ENCODE data around the gene IL1RAPL1.
"Not testable (repeated sequence)": the region's sequence is repeated elsewhere in the genome, so short reads cannot be mapped to it uniquely, and the experiment has no call there.

The IL1RAPL1 gene

DNA sequence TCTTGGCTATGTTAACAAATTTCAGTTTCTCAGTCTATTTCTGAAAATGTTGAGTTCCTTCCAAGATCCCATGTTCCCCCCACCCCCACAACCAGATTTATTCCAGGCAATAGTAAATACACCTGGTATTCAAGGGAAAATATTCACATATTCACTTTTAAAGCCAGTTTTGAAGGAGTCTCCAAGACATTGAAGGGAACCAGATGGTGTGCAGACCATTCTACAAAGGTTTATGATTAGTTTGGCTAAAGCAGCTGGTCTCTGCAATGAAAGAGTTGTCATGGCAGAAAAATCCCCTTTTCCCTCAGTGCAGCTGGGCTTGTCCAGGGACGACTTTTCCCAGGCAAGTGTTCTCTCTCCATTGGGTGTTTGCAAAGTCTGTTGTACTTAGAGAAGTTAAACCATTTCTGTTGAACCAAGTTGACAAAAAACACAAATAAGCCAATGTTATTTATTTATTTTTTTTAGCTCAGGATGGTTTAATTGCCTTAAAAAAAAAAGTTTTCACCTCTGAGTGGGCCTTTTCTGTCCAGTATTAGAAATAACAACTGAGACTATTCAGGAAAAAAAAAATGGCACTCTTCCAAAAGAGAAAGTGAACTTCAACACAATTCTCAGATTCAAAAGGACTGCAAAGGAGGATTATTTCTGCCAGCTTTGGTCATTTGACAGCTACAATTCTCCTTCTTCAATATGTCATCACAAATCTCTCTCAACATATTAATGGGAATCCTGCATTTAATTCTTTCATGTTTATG lies 410.6 kb downstream of the IL1RAPL1 start:
- no peak for DNase-seq

GRCh38 chrX:28998609-28999135 lies 411.4 kb downstream of the IL1RAPL1 start:
- DNase-seq = no peak

GRCh38 chrX:29012867-29013266 lies 425.6 kb downstream of the IL1RAPL1 start:
- no peak for DNase-seq

DNA sequence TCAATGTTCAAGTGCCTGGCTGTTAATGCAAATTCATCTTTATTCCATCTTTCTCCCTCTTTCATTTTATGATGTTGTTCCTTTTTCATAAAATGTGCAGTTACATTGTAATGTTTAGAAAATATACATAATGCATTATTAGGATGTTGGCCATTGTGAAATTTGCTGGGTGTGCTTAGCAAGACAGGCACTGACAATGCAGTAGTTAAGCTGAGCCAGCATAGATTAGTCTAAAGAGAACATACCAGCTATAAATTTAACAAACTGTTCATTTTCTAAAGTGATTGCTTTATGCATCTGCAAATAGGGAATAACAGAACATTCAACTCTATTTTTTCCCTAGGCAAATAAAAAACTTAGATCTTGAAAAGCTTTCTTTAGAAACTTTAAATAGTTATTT lies 436.0 kb downstream of the IL1RAPL1 start:
- no peak for DNase-seq

GRCh38 chrX:29024871-29025270 lies 437.6 kb downstream of the IL1RAPL1 start:
- no peak for DNase-seq

- DNase-seq = no peak
Observed at GRCh38 chrX:29039501-29039900, 452.3 kb downstream of the IL1RAPL1 start.

GRCh38 chrX:29040160-29040559 lies 452.9 kb downstream of the IL1RAPL1 start:
- DNase-seq = no peak

- DNase-seq = no peak
Observed at GRCh38 chrX:29042341-29042740, 455.1 kb downstream of the IL1RAPL1 start.

- no peak for DNase-seq
Observed at GRCh38 chrX:29043746-29044145, 456.5 kb downstream of the IL1RAPL1 start.

DNA sequence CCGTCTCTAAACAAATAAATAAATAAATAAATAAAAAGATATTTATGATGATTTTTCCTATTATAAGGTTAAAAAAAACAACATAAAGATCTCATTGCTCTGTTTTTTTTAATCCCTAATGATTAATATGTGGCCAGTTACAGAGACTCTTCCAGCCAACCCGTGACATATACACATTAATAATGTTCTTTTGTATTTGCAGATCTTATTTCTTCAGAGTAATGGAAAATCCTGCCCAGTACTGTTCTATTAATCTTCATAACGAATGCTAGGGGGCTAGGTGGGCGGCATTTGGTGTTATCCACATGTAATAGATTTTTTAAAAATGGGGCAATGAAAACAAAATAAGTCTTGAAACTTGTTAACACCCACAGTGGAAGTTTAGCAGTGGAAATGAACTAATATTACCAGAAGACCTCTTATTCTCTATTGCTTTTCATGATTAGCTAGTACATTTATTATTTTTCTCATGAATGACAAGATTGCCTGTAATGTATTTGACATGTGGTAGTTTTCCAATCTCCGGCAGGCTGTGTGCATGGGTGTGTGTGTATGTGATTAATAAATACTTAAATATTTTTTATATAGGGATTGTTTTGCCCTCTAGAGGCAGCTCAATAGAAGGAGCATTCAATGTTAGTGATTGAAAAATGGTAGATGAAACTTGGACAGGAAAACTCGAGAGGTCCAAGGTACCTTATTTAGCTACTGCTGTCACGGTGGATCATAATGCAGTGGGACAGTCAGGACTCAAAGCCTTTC lies 457.4 kb downstream of the IL1RAPL1 start:
- no peak for DNase-seq

- DNase-seq = no peak
Observed at GRCh38 chrX:29065477-29065876, 478.2 kb downstream of the IL1RAPL1 start.

- no peak for DNase-seq
Observed at GRCh38 chrX:29066516-29066915, 479.3 kb downstream of the IL1RAPL1 start.

- DNase-seq = no peak
Observed at GRCh38 chrX:29067351-29067750, 480.1 kb downstream of the IL1RAPL1 start.

DNA sequence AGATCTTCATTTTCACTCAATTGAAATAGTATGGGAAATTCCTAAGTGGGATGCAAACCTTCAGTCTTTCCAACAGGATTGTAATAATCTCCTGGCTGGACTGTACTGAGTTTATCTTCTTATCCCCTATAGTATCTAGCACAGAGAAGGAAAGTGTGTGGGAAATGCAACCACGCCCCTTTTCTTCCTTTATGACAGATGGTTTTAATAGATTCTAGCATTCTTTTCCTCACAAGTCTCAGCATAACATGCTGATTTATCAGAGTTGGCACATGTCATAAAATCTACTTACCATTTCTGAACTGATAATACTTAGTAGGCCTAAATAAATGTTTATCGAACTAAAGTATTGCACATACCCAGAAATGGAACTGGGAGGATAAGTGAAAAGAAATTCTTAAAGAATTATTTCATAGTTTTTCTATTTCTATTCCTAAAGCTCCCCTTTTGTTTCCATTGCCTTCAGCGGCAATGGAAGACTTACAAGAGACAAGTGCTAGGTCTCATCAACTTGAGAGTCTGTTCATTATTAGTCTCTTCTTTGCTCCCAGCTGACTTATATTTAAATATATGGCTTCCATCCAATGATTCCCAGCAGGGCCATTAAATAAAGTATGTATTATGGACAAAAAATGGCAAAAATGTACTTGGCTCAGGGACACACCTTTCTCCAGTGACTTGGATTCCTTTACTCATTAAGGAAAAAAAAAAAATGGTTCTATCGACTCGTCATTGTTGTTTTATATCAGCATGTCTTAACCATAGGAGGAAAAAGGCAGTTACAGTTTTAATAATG lies 484.5 kb downstream of the IL1RAPL1 start:
- DNase-seq = no peak

GRCh38 chrX:29082558-29082957 lies 495.3 kb downstream of the IL1RAPL1 start:
- DNase-seq = no peak

DNA sequence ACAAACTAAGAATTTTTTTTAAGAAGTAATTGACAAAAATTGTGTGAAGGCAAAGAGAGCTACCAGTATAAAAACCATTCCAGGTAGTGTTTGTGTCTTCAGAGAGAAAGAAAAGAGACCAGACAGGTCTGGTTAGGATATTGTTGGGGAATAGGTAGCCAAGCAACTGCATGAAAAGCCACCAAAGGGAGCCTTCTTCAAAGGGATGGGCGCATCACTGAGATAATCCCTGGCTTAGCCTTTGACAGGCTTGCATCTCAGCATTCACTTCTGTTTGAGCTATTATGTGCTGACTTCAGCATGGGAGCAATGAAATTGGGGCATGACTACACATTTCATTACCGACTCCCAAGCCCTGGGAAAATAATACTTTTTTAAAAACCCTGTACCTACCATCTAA lies 496.6 kb downstream of the IL1RAPL1 start:
- no peak for DNase-seq

DNA sequence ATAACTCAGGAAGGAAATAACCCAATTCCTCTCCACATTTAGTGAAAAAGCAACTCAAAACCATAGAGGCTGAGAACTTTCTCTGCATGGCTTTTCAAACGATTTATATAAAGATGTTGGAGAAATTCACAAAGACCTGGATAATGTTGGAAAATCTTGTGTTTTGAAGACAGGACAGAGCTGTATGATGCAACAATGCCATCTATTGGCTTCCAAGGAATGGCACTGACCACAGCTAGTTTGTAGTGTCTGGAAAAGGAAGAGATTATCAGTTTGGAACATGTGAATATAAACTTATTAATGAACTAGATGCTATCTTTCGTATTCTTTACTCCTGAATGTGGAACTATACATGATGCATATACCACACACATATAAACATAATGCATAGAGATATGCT lies 503.6 kb downstream of the IL1RAPL1 start:
- DNase-seq = no peak

GRCh38 chrX:29107231-29107630 lies 520.0 kb downstream of the IL1RAPL1 start:
- no peak for DNase-seq

DNA sequence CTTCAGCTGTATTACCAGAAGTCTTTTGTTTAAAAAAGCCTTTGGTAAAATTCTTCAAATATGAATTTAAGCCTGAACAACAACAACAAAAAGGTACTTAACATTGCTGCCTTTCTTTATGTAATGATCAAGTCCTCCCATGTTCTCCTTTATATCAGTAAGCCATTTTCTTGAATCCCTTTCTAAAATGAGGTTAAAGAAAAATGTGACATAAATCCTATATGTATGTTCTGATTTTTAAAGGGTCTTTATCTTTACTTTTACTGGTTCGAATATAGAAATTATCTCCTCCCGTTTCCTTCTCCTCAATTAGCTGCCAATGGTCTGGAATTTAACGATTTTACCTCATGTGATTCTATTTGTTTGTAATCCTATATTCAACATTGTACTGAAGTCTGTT lies 522.8 kb downstream of the IL1RAPL1 start:
- no peak for DNase-seq

GRCh38 chrX:29113221-29113620 lies 526.0 kb downstream of the IL1RAPL1 start:
- DNase-seq = no peak

DNA sequence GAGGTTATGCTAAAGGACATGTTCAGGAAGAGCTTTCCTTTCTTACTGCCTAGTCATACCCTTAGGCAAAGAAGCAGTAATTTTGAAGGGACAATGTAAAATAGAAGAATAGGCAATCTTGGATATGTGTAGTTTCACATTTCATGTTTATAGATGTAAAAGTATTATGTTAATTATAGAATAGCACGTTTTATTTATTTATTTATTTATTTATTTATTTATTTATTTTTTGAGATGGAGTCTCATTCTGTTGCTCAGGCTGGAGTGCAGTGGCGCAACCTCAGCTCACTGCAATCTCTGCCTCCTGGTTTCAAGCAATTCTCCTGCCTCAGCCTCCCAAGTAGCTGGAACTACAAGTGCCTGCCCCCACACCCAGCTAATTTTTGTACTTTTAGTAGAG lies 535.6 kb downstream of the IL1RAPL1 start:
- DNase-seq = not testable (repeated sequence)

- no peak for DNase-seq
Observed at GRCh38 chrX:29130905-29131304, 543.7 kb downstream of the IL1RAPL1 start.

- DNase-seq = no peak
Observed at GRCh38 chrX:29136904-29137303, 549.7 kb downstream of the IL1RAPL1 start.
